Epithelial cell of proximal tubule (primary cell): ENCODE data around the gene DDA1. TPM values are rescaled to one million over a fixed set of nuclear protein-coding genes. Genes with fewer than 3 reads are reported as not detected.

Experiments
- DNase-seq: peaks from one replicate; pipeline ENCODE4 v3.0.0-alpha.2; 2011; ENCODE audit warnings: low read depth
- H3K4me3 ChIP-seq: 2 replicates; pipeline ENCODE4 v1.5.1; 2011; ENCODE audit warnings: low read depth, mild to moderate bottlenecking, low read length
- total RNA-seq: library from RNA; depleted of rRNA; stranded (reverse); fragments of >200 nt; gene quantifications from 2 replicates; pipeline ENCODE4 v1.2.3, GENCODE V29; 2015
- TF ChIP-seq, protein P1 (sequence below): conservative IDR thresholded peaks from 2 replicates; pipeline ENCODE4 v1.5.1; 2012; ENCODE audit warnings: low read depth, mild to moderate bottlenecking, low read length

Gene DDA1
- total RNA-seq = 35.6 and 47.0 TPM in 2 replicates

DNA sequence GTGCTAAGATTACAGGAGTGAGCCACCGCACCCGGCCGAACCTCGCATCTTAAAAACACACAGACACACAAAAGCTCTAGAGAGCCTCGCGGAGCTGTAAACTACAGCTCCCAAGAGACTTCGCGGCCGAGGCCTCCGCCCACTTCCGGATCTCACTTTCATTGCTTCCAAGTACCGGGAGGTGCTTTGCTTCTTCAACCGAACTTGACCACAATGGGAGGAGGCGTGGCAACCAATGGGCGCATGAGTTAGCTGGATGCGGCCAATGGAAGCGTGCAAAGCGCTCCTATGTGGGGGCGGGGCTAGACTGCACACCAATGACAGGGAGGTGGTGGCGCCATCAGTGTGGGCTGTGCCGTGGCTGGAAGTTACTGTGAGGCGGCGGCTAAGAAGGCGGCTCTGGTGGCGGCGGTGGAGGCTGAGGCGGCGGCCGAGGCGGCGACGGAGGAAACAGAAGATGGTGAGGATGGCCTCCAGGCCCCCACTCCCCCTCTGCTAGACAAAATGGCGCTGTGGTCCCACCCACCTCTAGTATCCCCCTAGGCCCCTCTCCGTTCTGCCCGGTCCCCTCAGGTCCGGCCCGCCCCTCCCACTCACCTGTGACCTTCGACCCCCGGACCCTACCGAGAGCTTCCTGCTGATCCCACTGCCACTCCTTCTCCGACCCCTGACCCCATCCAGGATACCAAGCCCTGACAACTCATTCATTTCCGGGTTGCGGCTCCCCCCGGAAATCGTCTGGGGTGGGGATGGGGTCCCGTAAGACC, at the start of gene DDA1:
Gene DDA1, plus strand, starts transcription at position 366 of the 767 bp plus-strand sequence. Its CDS starts 92 bp downstream, at position 458.
- TF ChIP-seq, protein P1, sequence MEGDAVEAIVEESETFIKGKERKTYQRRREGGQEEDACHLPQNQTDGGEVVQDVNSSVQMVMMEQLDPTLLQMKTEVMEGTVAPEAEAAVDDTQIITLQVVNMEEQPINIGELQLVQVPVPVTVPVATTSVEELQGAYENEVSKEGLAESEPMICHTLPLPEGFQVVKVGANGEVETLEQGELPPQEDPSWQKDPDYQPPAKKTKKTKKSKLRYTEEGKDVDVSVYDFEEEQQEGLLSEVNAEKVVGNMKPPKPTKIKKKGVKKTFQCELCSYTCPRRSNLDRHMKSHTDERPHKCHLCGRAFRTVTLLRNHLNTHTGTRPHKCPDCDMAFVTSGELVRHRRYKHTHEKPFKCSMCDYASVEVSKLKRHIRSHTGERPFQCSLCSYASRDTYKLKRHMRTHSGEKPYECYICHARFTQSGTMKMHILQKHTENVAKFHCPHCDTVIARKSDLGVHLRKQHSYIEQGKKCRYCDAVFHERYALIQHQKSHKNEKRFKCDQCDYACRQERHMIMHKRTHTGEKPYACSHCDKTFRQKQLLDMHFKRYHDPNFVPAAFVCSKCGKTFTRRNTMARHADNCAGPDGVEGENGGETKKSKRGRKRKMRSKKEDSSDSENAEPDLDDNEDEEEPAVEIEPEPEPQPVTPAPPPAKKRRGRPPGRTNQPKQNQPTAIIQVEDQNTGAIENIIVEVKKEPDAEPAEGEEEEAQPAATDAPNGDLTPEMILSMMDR = no peak
- peak; percentile 96 for DNase-seq
- H3K4me3 ChIP-seq = peak within 1 kb of the TSS; percentile 99

DNA sequence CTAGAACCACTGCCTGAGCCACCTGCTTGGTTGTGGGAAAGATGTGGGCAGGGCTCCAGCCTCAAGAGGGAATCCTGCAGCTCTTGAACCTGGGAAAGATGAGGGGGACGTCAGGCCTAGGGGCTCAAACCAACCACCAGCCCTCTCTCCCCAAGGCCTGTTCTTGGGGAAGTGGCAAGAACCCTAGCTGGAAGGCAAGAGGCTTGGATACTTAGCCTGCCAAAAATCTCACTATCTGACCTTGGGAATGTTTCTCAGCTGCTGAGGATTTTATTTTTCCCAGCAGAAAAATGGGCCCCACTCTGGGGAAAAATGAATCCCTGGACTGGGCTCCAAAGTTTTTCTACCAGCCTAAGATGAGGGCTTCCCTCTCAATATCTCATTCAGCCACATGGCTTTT, 49.4 kb upstream of the DDA1 start:
- no peak overlapping the region for H3K4me3 ChIP-seq
- TF ChIP-seq, protein P1 = no peak
- DNase-seq = no peak

DNA sequence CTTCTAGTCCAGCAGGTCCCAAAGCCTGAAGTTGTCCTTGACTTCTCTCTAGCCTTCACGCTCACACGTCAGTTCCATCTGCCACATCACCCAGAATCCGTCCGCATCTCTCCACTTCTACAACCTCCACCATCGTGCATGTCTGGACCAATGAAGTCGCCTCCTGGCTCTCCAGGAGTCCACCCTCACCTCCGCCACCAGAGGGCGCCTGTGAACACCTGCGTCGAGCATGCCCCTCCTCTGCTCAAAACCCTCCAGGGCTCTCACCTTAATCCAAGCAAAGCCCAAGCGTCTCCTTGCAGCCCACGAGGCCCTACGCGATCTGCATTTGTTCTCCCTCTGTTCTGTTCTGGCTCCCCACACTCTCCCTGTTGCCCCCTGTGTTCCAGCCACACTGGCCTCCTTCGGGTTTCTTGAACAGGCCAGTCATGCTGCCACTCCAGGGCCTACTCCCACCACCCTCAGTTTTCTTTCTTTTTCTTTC, 48.5 kb upstream of the DDA1 start:
- TF ChIP-seq, protein P1 = peak; percentile 87
- no peak overlapping the region for H3K4me3 ChIP-seq
- no peak for DNase-seq

DNA sequence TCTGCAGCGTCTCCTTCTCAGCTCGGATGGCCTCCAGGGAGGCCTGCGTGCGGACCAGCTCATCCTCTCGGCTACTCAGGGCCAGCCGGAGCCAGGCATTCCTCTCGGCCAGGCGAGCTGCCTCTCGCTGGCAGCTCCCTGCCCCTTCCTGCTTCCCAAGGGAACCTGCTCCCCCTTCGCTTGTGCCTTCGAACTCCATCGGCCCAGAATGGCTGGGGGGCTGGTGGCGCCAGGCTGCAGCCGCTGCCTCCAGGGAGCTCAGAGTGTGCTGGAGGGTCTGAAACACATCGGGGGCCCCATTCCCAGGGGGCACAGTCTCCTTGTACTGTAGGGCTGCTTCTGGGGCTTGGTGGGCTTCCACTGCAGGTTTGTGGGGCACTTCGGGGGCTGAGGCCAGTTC, 46.8 kb upstream of the DDA1 start:
- TF ChIP-seq, protein P1 = no peak
- no peak overlapping the region for H3K4me3 ChIP-seq
- DNase-seq = no peak

DNA sequence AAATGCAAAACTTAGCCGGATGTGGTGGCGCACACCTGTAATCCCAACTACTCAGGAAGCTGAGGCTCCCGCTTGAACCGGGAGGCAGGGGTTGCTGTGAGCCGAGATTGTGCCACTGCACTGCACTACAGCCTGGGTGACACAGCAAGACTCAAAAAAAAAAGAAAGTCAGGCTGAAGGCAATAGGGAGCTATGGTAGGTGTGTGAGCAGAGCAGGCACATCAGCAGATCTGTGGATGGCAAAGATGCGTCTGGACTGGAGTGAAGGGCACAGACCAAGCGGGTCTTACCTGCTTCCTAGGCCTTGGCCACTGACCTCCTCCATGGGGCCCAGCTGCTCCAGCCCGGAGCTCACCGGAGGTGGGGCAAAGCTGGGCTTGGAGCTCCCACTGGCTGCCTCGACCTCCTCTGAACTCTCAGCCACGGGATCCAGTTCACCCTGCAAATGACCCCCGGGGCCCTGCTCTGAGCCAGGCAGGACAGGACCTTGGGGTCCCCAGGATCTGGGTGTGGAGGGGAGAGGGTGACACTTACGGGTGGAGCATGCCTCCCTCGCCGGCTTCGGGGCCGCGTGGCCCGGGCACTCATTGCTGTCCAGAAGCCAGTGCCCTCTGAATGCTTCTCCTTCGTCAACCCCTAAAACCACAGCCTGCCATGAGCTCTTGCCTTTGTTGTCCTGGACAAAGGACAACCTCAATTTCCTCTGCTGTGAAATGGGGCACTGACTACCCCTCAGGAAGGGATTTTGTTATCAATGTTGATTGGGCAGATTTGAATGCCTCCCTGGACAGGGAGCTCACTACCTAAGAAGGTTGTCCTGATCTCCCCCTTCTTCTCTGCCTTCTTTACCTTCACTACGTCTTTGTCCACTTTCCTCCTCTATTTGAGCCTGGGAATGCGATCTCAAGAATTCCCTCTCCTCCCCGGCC, 45.4 kb upstream of the DDA1 start:
- no peak overlapping the region for H3K4me3 ChIP-seq
- no peak for DNase-seq
- TF ChIP-seq, protein P1 = no peak

DNA sequence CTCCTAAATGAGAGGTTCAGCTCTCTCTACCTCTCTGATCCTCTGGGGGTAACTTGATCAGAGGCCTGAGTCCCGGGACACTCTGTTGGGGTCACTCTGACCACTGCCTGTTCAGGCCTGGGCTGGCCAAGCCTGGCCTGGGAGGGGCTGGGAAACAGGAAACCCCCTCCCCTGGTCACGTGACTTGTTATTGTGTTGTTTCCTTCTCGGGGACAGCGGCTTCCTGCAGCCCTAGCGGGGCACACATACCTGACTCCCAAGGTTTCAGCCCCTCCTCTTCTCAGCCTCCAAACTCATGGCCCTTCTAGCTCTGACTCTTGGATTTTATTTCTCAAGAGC, 44.8 kb upstream of the DDA1 start, which contains the start of gene USHBP1:
Gene USHBP1, minus strand, starts transcription at position 105 of the 339 bp plus-strand sequence. CDS start 446 bp downstream, outside the sequence.
- TF ChIP-seq, protein P1 = no peak

More for the DNA sequence above, 44.8 kb upstream of the DDA1 start, which contains the start of gene USHBP1:
- no peak within 1 kb of the TSS for H3K4me3 ChIP-seq
- DNase-seq = no peak
